Mammary epithelial cell (primary cell): Measurements from ENCODE around the gene SFXN4.

Source experiments
- EZH2 ChIP-seq: IDR thresholded peaks from 2 replicates; pipeline ENCODE4 v1.6.1; 2012; ENCODE audit warnings: low read length, inconsistent platforms, borderline replicate concordance
- TF ChIP-seq, protein P1 (sequence below), 2 donors: IDR thresholded peaks in 1 of 2; conservative IDR thresholded peaks in 1 of 2; 2 replicates each; pipeline ENCODE4 v1.5.1; 2011 to 2012; ENCODE audit warnings: inconsistent platforms in 2 of 2, low read length in 2 of 2, mild to moderate bottlenecking in 2 of 2, control low read depth in 1 of 2, low read depth in 1 of 2; ENCODE audit not compliant: insufficient read depth in 1 of 2; ENCODE audit errors: extremely low read depth in 1 of 2

DNA sequence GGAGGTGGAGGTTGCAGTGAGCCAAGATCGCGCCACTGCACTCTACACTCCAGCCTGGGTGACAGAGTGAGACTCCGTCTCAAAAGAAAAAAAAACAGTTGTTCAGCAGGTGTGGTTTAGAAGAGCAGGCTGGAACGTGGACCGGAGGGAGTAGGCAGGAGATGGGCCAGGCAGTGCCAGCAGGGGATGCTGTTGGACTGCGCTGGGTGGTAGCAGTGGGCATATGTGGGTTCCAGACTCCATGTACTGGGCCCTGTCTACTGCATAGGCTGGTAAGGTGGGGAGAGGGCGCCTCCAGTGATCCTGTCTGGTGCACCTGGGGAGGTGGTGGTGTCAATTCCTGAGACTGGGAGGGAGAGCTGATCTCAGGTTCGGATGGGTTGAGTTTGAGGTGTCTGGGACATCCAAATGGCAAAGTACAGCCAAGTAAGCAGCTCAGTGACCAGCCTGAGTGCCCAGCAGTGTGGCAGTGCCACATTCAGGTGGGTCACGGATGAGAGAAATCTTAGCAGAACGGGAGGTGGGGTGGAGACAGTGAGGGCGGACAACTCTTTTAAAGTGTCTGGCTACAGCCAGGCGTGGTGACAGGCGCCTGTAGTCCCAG, 25.9 kb downstream of the SFXN4 start:
- TF ChIP-seq, protein P1, sequence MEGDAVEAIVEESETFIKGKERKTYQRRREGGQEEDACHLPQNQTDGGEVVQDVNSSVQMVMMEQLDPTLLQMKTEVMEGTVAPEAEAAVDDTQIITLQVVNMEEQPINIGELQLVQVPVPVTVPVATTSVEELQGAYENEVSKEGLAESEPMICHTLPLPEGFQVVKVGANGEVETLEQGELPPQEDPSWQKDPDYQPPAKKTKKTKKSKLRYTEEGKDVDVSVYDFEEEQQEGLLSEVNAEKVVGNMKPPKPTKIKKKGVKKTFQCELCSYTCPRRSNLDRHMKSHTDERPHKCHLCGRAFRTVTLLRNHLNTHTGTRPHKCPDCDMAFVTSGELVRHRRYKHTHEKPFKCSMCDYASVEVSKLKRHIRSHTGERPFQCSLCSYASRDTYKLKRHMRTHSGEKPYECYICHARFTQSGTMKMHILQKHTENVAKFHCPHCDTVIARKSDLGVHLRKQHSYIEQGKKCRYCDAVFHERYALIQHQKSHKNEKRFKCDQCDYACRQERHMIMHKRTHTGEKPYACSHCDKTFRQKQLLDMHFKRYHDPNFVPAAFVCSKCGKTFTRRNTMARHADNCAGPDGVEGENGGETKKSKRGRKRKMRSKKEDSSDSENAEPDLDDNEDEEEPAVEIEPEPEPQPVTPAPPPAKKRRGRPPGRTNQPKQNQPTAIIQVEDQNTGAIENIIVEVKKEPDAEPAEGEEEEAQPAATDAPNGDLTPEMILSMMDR (conservative IDR thresholded peaks at IDR 0.05 in 1 of 2, IDR thresholded peaks at IDR 0.05 in 1 of 2; ENCODE audit: extremely low read depth in 1 of 2, insufficient read depth in 1 of 2, low read depth in 1 of 2, low read length in 2 of 2) = peak; percentile 69 to 72
- TF ChIP-seq EZH2 = no peak
